Measurements from ENCODE around the gene ZNF236.
"Not testable (repeated sequence)": the region's sequence is repeated elsewhere in the genome, so short reads cannot be mapped to it uniquely, and the experiment has no call there.

ZNF236 gene

GRCh38 chr18:76822506-76823160 is at the start of gene ZNF236:
Gene ZNF236, plus strand, starts transcription at chr18:76822557. Its CDS starts 51 bp downstream, at chr18:76822608.
- peak; percentile 77 for DNase-seq

- no peak for DNase-seq
These were observed 49.7 kb upstream of the ZNF236 start for GRCh38 chr18:76772665-76773064.

GRCh38 chr18:76777036-76777435 is 45.3 kb upstream of the ZNF236 start:
- not testable (repeated sequence) for DNase-seq

- DNase-seq = no peak
These were observed 38.4 kb upstream of the ZNF236 start for GRCh38 chr18:76783786-76784484.

GRCh38 chr18:76785872-76786271 is 36.5 kb upstream of the ZNF236 start:
- no peak for DNase-seq

- DNase-seq = no peak
These were observed 33.6 kb upstream of the ZNF236 start for GRCh38 chr18:76788571-76789317.

- no peak for DNase-seq
These were observed 31.3 kb upstream of the ZNF236 start for GRCh38 chr18:76791106-76791505.

- no peak for DNase-seq
These were observed 30.7 kb upstream of the ZNF236 start for GRCh38 chr18:76791642-76792041.

GRCh38 chr18:76794326-76794725 is 28.0 kb upstream of the ZNF236 start:
- DNase-seq = no peak

- DNase-seq = peak; percentile 37
These were observed 20.5 kb upstream of the ZNF236 start for GRCh38 chr18:76801567-76802505.

- DNase-seq = no peak
These were observed 18.9 kb upstream of the ZNF236 start for GRCh38 chr18:76803413-76803812.

- peak; percentile 72 for DNase-seq
These were observed 18.5 kb upstream of the ZNF236 start for GRCh38 chr18:76803814-76804213.

- DNase-seq = no peak
These were observed 17.1 kb upstream of the ZNF236 start for GRCh38 chr18:76805221-76805620.

- DNase-seq = no peak
These were observed 16.1 kb upstream of the ZNF236 start for GRCh38 chr18:76806301-76806700.

- DNase-seq = no peak
These were observed 13.8 kb upstream of the ZNF236 start for GRCh38 chr18:76808561-76808960.

- not testable (repeated sequence) for DNase-seq
These were observed 10.8 kb upstream of the ZNF236 start for GRCh38 chr18:76811530-76811929.

GRCh38 chr18:76814256-76814655 is 8.1 kb upstream of the ZNF236 start:
- no peak for DNase-seq

GRCh38 chr18:76816127-76816526 is 6.2 kb upstream of the ZNF236 start:
- DNase-seq = no peak

- no peak for DNase-seq
These were observed 4.3 kb upstream of the ZNF236 start for GRCh38 chr18:76817888-76818611.

- no peak for DNase-seq
These were observed 2.8 kb upstream of the ZNF236 start for GRCh38 chr18:76819411-76820136.

- DNase-seq = no peak
These were observed 942 bp upstream of the ZNF236 start for GRCh38 chr18:76821356-76821874.

All from CD4-positive, alpha-beta T cell treated with Interleukin-4 for 4 hours (primary cell).